Stimulated activated CD4-positive, alpha-beta T cell treated with anti-CD3 and anti-CD28 coated beads, Interleukin-12 subunit alpha, Interleukin-12 subunit beta, amount 100 ng/mL, for 4 hours (primary cell): ENCODE measurements around the gene PBX1.

ENCODE experiments used
- DNase-seq: peaks from one replicate; pipeline ENCODE4 v3.0.0-alpha.2; 2020

PBX1 gene

DNA sequence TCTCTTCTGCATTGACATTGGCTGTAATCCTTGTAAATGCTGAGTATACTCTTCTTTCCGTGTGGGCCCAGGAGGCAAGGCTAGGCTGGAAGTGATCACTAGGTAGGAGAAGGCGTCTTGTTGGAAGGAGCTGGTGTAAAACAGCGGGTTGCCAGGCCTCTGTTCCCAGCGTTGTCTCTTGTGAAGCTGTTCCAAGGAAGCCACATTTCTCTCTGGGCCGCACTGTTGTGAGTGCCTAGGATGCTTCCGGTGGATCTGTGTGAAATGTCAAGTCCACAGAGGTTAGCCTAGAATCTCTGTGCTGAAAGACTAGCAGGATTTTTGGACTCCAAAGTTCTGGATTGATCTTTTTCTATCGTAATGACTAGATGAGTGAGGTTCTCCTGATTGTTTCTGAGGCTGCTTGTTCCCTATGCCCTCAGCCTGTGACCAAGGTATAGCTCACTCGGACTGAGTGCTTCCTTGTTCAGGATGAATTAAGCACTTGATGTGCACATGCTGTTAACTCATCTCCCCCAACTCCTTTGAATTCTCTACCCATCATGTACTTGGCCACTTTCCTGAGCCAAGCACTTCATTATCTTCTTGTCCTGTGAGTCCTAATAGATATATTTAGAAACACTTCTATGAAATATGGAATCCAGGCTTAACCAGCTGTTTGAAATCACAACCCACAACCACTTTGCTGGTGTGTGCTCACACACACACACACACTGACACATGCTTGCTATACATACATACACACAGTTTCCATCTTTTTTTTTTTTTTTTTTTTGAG lies 63.3 kb downstream of the PBX1 start:
- DNase-seq: no peak

GRCh38 chr1:164623805-164624204 lies 64.8 kb downstream of the PBX1 start:
- no peak for DNase-seq

- no peak for DNase-seq
Measured at GRCh38 chr1:164624400-164624799, 65.4 kb downstream of the PBX1 start.

- no peak for DNase-seq
Measured at GRCh38 chr1:164625004-164625617, 66.1 kb downstream of the PBX1 start.

DNA sequence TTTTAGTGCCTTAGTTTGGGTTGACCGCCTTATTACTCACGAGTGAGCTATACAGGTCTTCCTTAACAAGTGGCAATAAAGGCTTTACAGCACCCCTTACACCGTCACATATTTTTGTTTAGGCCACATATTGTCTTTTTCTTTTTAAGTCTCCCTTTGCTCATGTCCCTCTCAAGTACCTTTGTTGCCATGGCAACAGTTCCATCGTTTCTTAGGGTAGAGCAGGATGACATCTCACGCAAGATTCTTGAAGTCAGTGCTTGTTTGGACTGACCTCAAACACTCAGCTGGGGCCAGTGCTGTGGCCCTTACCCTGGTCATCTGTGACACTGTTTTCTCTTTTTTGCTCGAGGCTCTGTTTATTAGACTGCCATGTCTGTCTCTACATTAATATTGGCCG lies 69.8 kb downstream of the PBX1 start:
- no peak for DNase-seq

DNA sequence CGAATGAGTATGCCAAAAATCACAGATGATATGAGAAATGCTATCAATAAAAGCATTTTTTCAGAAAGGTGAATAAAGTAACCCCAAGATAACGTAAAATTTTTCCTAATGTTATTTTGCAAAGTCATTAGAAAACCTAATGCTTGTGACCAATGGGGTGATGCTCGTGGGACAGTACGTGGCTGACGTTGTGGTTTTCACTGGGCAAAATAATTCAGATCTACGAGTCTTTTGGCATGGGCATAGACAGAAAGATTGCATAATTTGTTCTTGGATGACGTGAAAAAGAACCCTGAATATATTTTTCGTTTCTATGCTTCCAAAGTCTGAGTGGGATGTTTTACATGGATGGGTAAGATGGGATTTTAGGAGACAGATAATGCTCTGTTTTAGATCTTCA lies 71.0 kb downstream of the PBX1 start:
- DNase-seq: no peak

- DNase-seq: no peak
Measured at GRCh38 chr1:164630626-164631396, 71.8 kb downstream of the PBX1 start.

GRCh38 chr1:164631751-164632150 lies 72.8 kb downstream of the PBX1 start:
- no peak for DNase-seq

DNA sequence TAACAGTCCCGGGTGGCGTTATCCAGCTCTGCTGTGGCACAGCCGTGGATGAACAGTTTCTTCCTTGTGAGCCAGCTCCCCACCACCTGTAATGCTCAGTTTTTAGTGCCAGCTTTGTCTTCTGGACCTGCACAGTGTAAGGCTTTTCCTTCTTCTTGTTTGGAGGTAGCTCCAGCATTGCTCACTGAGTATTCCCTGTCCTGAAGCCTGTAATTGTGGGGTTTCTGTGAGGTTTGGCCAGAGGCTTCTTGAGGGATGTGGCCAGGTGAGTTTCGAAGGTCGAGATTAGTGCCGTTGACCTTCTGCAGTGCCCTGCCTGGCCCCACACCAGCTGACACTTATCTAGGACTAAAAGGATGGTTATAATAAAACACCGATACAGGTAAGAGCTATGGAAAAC lies 75.0 kb downstream of the PBX1 start:
- DNase-seq: no peak

- no peak for DNase-seq
Measured at GRCh38 chr1:164635059-164635802, 76.2 kb downstream of the PBX1 start.

GRCh38 chr1:164635803-164636731 lies 77.1 kb downstream of the PBX1 start:
- no peak for DNase-seq

DNA sequence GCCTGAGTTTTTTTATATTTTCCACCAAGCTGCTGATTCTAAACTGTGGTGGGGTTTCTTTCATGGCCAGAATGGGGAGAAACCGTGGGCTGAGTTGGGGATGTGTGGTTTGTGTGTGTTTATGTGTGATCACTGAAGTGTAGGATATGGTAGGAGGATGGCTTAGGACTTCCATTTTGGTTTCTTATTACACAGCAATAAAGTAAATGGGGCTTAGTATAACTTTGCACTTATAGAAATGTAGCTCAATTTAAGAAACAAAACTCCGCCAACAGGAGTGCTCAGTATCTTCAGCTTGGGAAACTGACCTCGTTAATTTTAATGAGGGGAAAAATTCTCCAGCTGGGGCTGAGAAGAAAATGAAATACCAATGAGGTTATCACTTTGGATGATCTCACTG lies 77.8 kb downstream of the PBX1 start:
- DNase-seq: no peak

DNA sequence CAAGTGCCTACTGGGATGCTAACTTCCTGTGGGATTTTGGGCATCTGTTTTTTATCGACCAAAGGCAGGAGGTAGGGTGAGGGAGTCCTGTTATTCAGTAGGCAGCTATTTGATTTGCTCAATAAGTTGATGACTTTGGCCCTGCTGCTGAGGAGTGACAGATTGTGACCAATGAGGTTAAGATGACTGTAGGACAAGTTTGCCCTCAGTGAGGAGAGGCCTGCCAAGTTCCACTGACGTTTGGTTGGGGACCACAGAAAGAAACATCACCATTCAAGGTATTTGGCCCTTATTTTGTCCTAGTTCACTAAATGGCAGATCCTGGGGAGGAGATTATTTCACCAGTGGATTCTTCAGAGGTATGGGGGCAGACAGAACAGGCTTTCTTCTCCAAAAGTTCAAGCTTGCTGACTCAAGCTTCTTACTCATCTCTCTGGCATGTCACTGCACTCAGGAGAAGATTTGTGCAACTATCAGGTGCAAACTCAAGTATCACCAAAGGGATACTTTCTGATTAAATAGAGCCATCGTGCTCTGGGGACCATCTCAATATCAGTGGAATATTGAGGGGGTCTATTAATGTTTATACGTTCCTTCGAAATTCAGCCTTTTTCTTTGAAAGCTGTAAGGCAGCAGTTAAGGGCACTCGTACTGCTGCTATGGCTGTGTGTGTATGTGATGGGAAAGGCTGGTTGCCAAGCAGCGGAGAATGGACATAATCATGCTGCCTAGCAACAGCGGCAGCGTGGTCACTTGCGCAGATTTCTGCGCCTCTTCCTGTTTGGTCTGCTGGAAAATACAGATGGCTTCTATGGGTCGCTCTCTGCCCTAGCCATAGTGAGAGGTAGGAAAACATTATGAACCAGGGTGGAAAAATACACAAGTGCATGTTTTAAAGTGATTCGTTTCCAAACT lies 78.7 kb downstream of the PBX1 start:
- DNase-seq: no peak

GRCh38 chr1:164638492-164639202 lies 79.7 kb downstream of the PBX1 start:
- DNase-seq: no peak

DNA sequence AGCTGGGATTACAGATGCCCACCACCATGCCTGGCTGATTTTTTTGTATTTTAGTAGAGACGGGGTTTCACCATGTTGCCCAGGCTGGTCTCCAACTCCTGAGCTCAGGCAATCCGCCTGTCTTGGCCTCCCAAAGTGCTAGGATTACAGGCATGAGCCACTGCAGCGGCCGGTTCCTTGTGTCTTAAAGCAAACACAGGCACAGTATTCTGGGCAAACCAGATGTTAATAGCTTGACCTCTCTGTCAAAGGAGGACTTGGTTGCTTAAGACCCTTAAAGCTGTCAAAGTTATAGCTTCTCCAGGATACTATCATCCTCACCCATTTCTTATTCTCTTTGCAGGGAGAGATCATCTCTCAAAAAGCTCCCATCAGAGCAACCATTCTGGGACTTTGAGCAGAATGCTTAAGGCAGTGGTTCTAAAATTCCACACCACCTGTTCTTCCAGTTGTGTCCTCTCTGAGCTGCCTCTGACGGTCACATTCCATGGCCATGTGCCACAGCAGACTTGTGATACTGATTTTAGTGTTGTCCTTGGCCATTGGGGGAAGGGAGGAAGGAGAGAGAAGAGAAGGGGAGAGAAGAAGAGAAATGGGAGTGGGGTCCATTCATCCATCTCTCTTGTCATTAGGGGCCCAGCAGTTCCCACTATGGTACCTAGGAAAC lies 81.8 kb downstream of the PBX1 start:
- no peak for DNase-seq

- DNase-seq: no peak
Measured at GRCh38 chr1:164641353-164641730, 82.4 kb downstream of the PBX1 start.

GRCh38 chr1:164643018-164643417 lies 84.0 kb downstream of the PBX1 start:
- DNase-seq: no peak

DNA sequence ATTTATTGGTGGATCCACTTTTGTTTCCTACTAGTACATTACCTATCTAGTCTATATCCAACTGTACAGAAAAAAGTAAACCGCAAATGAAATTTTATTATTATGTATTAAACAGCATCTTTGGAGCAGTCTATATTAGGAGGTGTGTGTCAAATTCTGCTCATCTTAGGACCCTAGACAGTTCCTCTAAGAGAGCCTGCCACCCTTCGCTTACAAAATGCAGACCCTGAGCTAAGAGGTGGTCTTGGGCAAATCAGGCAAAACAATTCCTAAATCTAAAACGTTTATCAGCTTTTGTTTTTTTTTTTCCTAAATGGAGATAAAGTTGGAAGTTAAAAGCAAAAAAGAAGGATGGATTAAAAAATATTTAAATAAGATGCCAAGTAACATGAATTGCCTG lies 85.3 kb downstream of the PBX1 start:
- DNase-seq: no peak

DNA sequence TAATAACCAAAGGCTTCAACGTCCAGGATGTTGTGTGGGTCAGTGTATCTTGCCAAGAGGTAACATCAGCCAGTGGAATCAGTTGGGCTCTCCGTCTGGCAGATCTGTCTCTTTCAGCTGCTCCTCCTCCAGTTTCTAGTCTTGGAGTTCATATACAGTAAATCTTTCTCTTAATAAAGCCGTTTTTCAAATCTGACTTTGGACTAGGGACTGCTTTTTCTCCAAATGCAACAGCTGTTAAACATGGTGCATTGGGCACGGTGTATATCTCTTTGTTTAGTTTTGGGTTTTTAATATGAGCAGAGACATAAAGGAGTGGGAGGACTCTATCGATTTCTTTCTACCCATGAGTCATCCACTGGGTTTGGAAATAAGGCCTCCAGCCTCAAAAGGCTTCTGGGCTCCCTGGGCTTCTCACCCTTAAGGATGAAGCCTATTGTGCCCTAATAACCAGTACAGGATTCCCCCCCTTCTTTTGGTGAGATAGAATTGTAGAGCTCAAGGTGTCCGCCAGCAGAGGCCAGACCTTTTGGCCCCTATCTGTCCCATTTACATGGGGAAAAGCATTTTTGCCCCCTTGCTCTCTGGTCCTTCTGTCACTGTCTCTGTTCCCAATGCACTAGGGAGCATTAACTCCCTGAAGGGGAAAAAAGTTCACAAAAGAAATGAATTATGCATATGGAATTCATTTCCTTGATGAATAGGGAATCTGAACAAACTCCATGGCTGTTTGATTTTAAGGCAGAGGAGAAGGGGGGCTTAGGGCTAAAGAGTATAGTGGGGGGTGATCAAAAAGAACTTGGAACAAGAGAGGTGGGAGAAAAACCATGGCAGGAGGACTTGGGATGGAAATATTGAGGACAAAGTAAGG lies 86.0 kb downstream of the PBX1 start:
- no peak for DNase-seq
